ENCODE measurements around the gene RBM14.

RBM14 gene

DNA sequence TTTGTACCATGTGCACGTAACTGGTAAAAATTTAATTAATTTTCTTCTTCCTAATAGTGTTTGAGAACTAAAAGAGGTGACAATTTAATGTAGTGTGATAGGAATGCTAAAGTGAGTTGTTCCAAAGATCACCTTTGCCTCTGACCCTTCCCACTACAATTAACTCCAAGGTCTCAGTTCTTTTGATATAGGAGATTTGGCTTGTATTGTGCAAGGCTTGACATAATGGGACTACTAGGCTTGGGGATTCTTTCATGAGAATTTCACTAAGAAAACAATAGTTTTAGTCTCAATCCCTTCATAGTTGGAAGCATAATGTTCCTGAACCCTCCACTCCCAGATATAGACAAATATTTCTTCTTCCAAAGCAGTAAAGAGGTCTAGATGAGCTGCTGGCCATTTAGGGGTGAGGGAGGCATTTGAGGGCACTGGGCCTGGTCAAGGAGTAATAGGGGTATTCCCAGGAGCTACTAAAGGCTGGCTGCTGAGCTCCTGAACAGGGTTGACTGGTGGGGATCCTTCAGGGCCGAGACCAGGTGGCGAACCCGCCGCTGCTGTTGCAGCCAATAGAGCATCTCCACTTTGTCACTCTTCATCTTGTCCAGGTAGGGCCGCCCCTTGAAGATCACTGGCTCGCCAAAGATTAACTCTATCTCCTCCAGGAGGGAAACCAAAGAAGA, 26.3 kb upstream of the RBM14 start:
- no peak overlapping the region for H3K4me3 ChIP-seq (ENCODE audit: low read depth, low read length)
- TF ChIP-seq, protein P1, sequence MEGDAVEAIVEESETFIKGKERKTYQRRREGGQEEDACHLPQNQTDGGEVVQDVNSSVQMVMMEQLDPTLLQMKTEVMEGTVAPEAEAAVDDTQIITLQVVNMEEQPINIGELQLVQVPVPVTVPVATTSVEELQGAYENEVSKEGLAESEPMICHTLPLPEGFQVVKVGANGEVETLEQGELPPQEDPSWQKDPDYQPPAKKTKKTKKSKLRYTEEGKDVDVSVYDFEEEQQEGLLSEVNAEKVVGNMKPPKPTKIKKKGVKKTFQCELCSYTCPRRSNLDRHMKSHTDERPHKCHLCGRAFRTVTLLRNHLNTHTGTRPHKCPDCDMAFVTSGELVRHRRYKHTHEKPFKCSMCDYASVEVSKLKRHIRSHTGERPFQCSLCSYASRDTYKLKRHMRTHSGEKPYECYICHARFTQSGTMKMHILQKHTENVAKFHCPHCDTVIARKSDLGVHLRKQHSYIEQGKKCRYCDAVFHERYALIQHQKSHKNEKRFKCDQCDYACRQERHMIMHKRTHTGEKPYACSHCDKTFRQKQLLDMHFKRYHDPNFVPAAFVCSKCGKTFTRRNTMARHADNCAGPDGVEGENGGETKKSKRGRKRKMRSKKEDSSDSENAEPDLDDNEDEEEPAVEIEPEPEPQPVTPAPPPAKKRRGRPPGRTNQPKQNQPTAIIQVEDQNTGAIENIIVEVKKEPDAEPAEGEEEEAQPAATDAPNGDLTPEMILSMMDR (IDR thresholded peaks at IDR 0.05; ENCODE audit: insufficient read depth, low read depth, low read length, missing control alignments) = no peak
- DNase-seq (ENCODE audit: low read depth) = no peak

DNA sequence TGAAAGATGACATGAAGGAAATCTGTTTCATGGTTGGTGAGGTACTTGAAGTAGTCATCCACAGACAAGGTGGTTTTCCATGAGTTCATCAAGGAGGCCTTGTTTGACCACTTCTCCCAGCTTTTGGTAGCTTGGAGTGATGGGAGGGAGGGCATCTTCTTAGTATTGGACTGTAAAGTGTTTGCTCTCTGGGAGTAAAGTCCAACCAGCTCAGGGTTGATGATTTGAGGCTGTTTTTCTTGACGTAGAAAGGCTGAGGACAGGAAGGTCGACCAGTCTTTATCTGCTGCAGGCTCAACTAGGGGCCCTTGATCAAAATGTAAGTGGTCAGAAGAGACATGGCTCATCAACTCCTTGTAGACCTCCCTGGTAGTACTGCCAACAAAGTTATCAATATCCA, 25.3 kb upstream of the RBM14 start:
- H3K4me3 ChIP-seq (ENCODE audit: low read depth, low read length) = no peak overlapping the region
- DNase-seq (ENCODE audit: low read depth) = no peak
- TF ChIP-seq, protein P1 (IDR thresholded peaks at IDR 0.05; ENCODE audit: insufficient read depth, low read depth, low read length, missing control alignments) = no peak

DNA sequence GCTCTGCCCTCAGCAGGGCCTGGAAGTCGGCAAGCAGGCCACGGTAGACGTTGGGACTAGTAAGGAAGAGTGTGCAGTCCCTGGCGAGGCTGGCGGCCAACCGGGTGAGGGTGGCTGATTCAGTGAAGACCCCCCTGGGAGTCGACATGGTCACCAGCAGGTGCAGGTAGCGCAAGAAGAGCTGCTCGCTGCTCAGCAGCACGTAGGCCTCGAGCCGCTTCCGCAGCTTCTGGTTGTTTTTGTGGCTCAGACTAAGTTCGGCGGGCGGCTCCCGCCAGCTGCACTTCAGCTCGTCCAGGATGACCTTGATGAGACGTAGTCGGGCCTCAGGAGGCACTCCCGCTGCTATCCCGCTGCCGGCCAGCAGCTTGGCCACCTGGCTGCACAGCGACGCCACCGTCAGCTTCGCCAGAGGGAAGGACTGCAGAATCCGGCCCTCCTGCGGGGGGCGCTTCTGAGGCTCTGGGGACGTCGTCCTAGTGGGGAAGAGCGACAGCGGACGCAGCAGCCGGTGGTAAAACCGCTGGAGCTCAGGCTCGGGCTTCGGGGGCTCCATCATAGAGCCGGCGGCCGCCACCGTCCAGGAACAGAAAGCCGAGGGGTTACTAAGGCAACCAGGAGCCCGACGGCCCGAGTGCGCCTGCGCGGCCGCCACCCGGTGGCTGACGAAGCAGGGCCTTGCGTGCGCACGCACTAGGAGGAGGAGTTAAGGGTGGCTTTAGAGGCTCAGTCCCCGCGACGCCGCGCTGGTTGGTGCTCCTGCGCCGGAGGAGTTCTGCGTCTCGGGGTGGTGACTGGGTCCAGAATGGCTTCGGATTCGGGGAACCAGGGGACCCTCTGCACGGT, 23.8 kb upstream of the RBM14 start, which contains the start of the genes CCDC87 and CCS:
TSS of gene CCDC87 (minus strand) at position 607 of the 846 bp plus-strand sequence. CDS start at position 559, 48 bp downstream.
TSS of gene CCS (plus strand) at position 729 of the 846 bp plus-strand sequence. CDS start at position 806, 77 bp downstream.
- TF ChIP-seq, protein P1 (IDR thresholded peaks at IDR 0.05; ENCODE audit: insufficient read depth, low read depth, low read length, missing control alignments) = no peak
- peak; percentile 98 for DNase-seq (ENCODE audit: low read depth)
- peak within 1 kb of the TSS; percentile 78 for H3K4me3 ChIP-seq (ENCODE audit: low read depth, low read length)

DNA sequence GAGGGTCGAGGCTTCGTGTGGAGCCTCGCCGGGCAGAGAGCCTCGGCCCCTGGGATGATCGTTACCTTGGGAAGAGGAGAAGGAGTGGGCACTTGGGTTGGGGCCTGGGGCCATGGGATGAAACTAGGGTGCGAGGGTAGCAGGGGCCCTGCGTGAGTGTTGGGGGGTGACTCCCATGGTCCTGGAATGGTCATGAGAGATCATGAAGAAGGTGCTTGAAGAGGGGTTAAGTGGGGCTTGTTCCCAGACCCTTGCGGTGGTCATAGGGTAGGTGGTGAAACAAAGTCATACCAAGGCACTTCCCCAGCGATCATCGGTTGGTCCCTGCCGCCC, 23.2 kb upstream of the RBM14 start:
- TF ChIP-seq, protein P1 (IDR thresholded peaks at IDR 0.05; ENCODE audit: insufficient read depth, low read depth, low read length, missing control alignments) = no peak
- DNase-seq (ENCODE audit: low read depth) = no peak
- H3K4me3 ChIP-seq (ENCODE audit: low read depth, low read length) = peak overlapping the region; percentile 78

DNA sequence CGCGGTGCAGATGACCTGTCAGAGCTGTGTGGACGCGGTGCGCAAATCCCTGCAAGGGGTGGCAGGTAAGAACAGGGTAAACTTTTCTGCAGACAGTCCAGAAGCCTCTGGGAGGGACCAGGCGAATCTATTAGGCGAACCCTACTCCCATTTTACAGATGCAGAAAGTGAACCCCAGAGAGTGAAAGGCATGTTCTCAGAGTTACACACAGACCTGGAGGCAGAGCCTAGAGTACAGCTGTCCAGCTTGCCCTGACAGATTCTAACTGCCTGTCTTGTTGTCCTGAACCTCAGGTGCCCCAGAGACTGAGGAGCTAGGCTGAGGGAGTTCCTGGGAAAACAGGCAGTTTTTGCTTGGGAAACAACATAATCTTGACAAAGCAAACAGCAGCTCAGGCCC, 22.8 kb upstream of the RBM14 start:
- TF ChIP-seq, protein P1 (IDR thresholded peaks at IDR 0.05; ENCODE audit: insufficient read depth, low read depth, low read length, missing control alignments) = no peak
- peak overlapping the region; percentile 78 for H3K4me3 ChIP-seq (ENCODE audit: low read depth, low read length)
- DNase-seq (ENCODE audit: low read depth) = no peak

DNA sequence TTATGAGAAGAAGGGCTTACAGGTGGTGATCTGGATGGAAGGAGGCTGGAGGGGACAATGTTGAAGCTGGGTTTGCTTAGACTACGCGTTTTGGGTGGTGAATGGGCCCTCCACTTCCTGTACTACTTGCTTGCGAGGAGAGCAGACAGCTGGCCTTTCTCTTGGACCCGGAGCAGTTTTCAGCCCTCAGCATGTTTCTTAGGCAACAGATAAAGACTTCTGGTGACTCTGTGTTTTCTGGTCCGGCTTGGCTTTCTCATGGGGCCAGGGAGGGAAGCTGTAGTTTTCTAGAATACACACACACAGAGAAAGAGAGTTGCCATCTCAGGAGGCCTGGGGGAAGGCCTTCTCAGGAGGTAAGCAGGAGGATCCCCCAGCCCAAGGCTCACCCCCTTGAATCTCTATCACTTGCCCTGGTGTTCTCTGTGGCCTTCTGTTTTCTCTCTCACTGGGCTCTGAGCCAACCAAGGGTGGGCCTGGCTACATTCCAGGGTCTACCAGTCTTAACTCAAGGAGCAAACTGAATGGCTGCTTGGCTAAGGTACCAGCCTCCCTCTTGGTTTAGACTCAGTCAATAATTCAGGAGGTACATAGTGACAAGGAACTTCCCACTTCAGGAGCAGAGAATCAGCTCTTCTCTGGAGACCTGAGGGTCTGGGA, 21.1 kb upstream of the RBM14 start:
- TF ChIP-seq, protein P1 (IDR thresholded peaks at IDR 0.05; ENCODE audit: insufficient read depth, low read depth, low read length, missing control alignments) = no peak
- no peak for DNase-seq (ENCODE audit: low read depth)
- H3K4me3 ChIP-seq (ENCODE audit: low read depth, low read length) = no peak overlapping the region
